ENCODE data around the gene ENPP3. TPM values are rescaled to one million over a fixed set of nuclear protein-coding genes. Genes with fewer than 3 reads are reported as not detected.

The ENPP3 gene
- polyA plus RNA-seq, 1 donor from 2014 or later: 0.50 TPM

GRCh38 chr6:131628726-131629125, 8.4 kb upstream of the ENPP3 start:
- H3K27me3 ChIP-seq (ENCODE audit: insufficient read depth, low read depth, low read length): no peaks in the 10 kb centered on the region
- TF ChIP-seq POLR2AphosphoS5 (IDR thresholded peaks at IDR 0.05) (no peak), EZH2 (IDR thresholded peaks at IDR 0.05; ENCODE audit: borderline replicate concordance, insufficient read depth, low read length, poor library complexity, severe bottlenecking) (no peak), MXI1 (conservative IDR thresholded peaks at IDR 0.05; ENCODE audit: poor library complexity, severe bottlenecking) (no peak), EP300 (conservative IDR thresholded peaks at IDR 0.05; ENCODE audit: poor library complexity, severe bottlenecking) (no peak), TAF1 (IDR thresholded peaks at IDR 0.05; ENCODE audit: low read depth) (no peak), CTCF (IDR thresholded peaks at IDR 0.05; ENCODE audit: poor library complexity, severe bottlenecking) (no peak), RAD21 (conservative IDR thresholded peaks at IDR 0.05) (no peak), REST (IDR thresholded peaks at IDR 0.05; ENCODE audit: borderline replicate concordance) (no peak), SMC3 (conservative IDR thresholded peaks at IDR 0.05; ENCODE audit: poor library complexity) (no peak)
- no peak overlapping the region for H3K4me2 ChIP-seq (ENCODE audit: low read length)
- H3K9me3 ChIP-seq (ENCODE audit: low read length): no peaks in the 10 kb centered on the region
- H3K27ac ChIP-seq (ENCODE audit: low read length): no peak overlapping the region
- no peaks in the 10 kb centered on the region for H4K20me1 ChIP-seq (ENCODE audit: insufficient read depth)
- H3K36me3 ChIP-seq (ENCODE audit: insufficient read depth, low read length): peaks cover 7% of the 10 kb centered on the region
- no peaks in the 10 kb centered on the region for H3F3A ChIP-seq (ENCODE audit: insufficient read depth, low read length, poor library complexity, severe bottlenecking)
- no peaks in the 10 kb centered on the region for H3K9me2 ChIP-seq (ENCODE audit: insufficient read depth, low read length)
- no peak overlapping the region for H3K9ac ChIP-seq (ENCODE audit: low read length)
- H2AFZ ChIP-seq (ENCODE audit: low read depth, low read length): peak overlapping the region; percentile 49
- peaks cover 12% of the 10 kb centered on the region for H3K79me2 ChIP-seq (replicated peaks; ENCODE audit: insufficient read depth, low read length)
- peak overlapping the region; percentile 83 for H3K4me3 ChIP-seq (ENCODE audit: low read length)

GRCh38 chr6:131629651-131630050, 7.5 kb upstream of the ENPP3 start:
- TF ChIP-seq POLR2AphosphoS5 (IDR thresholded peaks at IDR 0.05) (no peak), RAD21 (conservative IDR thresholded peaks at IDR 0.05) (no peak), REST (IDR thresholded peaks at IDR 0.05; ENCODE audit: borderline replicate concordance) (no peak), MXI1 (conservative IDR thresholded peaks at IDR 0.05; ENCODE audit: poor library complexity, severe bottlenecking) (no peak), EP300 (conservative IDR thresholded peaks at IDR 0.05; ENCODE audit: poor library complexity, severe bottlenecking) (no peak), EZH2 (IDR thresholded peaks at IDR 0.05; ENCODE audit: borderline replicate concordance, insufficient read depth, low read length, poor library complexity, severe bottlenecking) (no peak), TAF1 (IDR thresholded peaks at IDR 0.05; ENCODE audit: low read depth) (no peak), SMC3 (conservative IDR thresholded peaks at IDR 0.05; ENCODE audit: poor library complexity) (no peak), CTCF (IDR thresholded peaks at IDR 0.05; ENCODE audit: poor library complexity, severe bottlenecking) (no peak)
- Histone ChIP-seq H3F3A (ENCODE audit: insufficient read depth, low read length, poor library complexity, severe bottlenecking) (no peaks in the 10 kb centered on the region), H3K4me2 (ENCODE audit: low read length) (no peak overlapping the region), H3K9me2 (ENCODE audit: insufficient read depth, low read length) (no peaks in the 10 kb centered on the region), H3K36me3 (ENCODE audit: insufficient read depth, low read length) (peaks cover 2% of the 10 kb centered on the region), H3K4me3 (ENCODE audit: low read length) (no peak overlapping the region), H3K27me3 (ENCODE audit: insufficient read depth, low read depth, low read length) (no peaks in the 10 kb centered on the region), H3K9ac (ENCODE audit: low read length) (no peak overlapping the region), H3K79me2 (replicated peaks; ENCODE audit: insufficient read depth, low read length) (peaks cover 12% of the 10 kb centered on the region), H3K9me3 (ENCODE audit: low read length) (no peaks in the 10 kb centered on the region), H2AFZ (ENCODE audit: low read depth, low read length) (no peak overlapping the region), H3K27ac (ENCODE audit: low read length) (no peak overlapping the region), H4K20me1 (ENCODE audit: insufficient read depth) (no peaks in the 10 kb centered on the region)
